SU-DHL-6 (cell line): ENCODE data around the gene IMPG1.
"Not testable (repeated sequence)": the region's sequence is repeated elsewhere in the genome, so short reads cannot be mapped to it uniquely, and the experiment has no call there.

Source experiments
- H2AFZ ChIP-seq: fragments of 200-600 bp; sonication (generic); 2 replicates; pipeline ENCODE4 v1.6.1; 2014; ENCODE audit warnings: low read depth, mild to moderate bottlenecking, moderate library complexity, mixed read lengths, antibody characterized with exemption, low read length; ENCODE audit not compliant: severe bottlenecking
- H3F3A ChIP-seq: fragments of 200-600 bp; shearing (Covaris generic); 2 replicates; pipeline ENCODE4 v1.6.0; 2016; ENCODE audit warnings: antibody characterized with exemption, mild to moderate bottlenecking; ENCODE audit not compliant: insufficient read depth
- H3K27ac ChIP-seq: fragments of 200-600 bp; sonication (generic); 2 replicates; pipeline ENCODE4 v1.5.1; 2016; ENCODE audit warnings: low read depth, mild to moderate bottlenecking, low read length, moderate library complexity, mixed read lengths
- H3K27me3 ChIP-seq: fragments of 200-600 bp; sonication (generic), shearing (Covaris generic); 2 replicates; pipeline ENCODE4 v1.6.0; 2014; ENCODE audit warnings: mild to moderate bottlenecking, low read length
- H3K36me3 ChIP-seq: fragments of 200-600 bp; sonication (generic); 2 replicates; pipeline ENCODE4 v1.6.1; 2014; ENCODE audit warnings: mild to moderate bottlenecking, low read length, mixed read lengths
- H3K4me2 ChIP-seq: fragments of 300-600, 200-600 bp; shearing (Covaris generic), sonication (generic); 2 replicates; pipeline ENCODE4 v1.6.0; 2014; ENCODE audit warnings: low read length, low read depth, mild to moderate bottlenecking; ENCODE audit not compliant: poor library complexity, severe bottlenecking
- H3K4me3 ChIP-seq: fragments of 200-600 bp; sonication (generic); 2 replicates; pipeline ENCODE4 v1.5.1; 2014; ENCODE audit warnings: antibody characterized with exemption, low read length, mild to moderate bottlenecking, mixed read lengths; ENCODE audit not compliant: insufficient read depth, poor library complexity, severe bottlenecking
- H3K79me2 ChIP-seq: fragments of 200-600 bp; sonication (generic); 2 replicates; pipeline ENCODE4 v1.6.1; 2014; ENCODE audit warnings: mild to moderate bottlenecking, low read length, moderate library complexity; ENCODE audit not compliant: insufficient read depth
- H3K9ac ChIP-seq: fragments of 200-600 bp; sonication (generic); 2 replicates; pipeline ENCODE4 v1.7.0; 2014; ENCODE audit warnings: mild to moderate bottlenecking, low read length
- H3K9me2 ChIP-seq: fragments of 200-600 bp; sonication (generic); replicated peaks from 2 replicates; pipeline ENCODE4 v1.6.1; 2014; ENCODE audit warnings: low read length; ENCODE audit not compliant: insufficient read depth
- H3K9me3 ChIP-seq: fragments of 200-600 bp; sonication (generic); 2 replicates; pipeline ENCODE4 v1.6.1; 2014; ENCODE audit warnings: low read length, mixed read lengths; ENCODE audit not compliant: insufficient read depth
- H4K20me1 ChIP-seq: fragments of 200-600 bp; sonication (generic); 2 replicates; pipeline ENCODE4 v1.6.1; 2014; ENCODE audit warnings: low read depth, mild to moderate bottlenecking, antibody characterized with exemption, low read length, moderate library complexity, mixed read lengths
- CTCF ChIP-seq: fragments of 200-600 bp; sonication (generic); IDR thresholded peaks from one replicate; pipeline ENCODE4 v1.5.1; 2017; ENCODE audit warnings: antibody characterized with exemption, mild to moderate bottlenecking, low read length, moderate library complexity; ENCODE audit not compliant: insufficient read depth, poor library complexity, severe bottlenecking
- EZH2phosphoT487 ChIP-seq: fragments of 200-600 bp; sonication (generic), shearing (Covaris generic); conservative IDR thresholded peaks from 2 replicates; pipeline ENCODE4 v1.6.1; 2018; ENCODE audit warnings: mild to moderate bottlenecking, antibody characterized with exemption, low read length, moderate library complexity, mixed read lengths

IMPG1 gene

GRCh38 chr6:75913040-75913439, 159.4 kb downstream of the IMPG1 start:
- H3K36me3 ChIP-seq, result no peaks in the 10 kb centered on the region
- no peak for TF ChIP-seq CTCF
- no peak for TF ChIP-seq EZH2phosphoT487
- H3K79me2 ChIP-seq, result no peaks in the 10 kb centered on the region
- H3F3A ChIP-seq, result no peaks in the 10 kb centered on the region
- H3K4me2 ChIP-seq, result no peak overlapping the region
- H3K9me3 ChIP-seq, result no peaks in the 10 kb centered on the region
- H2AFZ ChIP-seq, result no peak overlapping the region
- H3K4me3 ChIP-seq, result no peak overlapping the region
- H3K27me3 ChIP-seq, result no peaks in the 10 kb centered on the region
- no peak overlapping the region for H3K9ac ChIP-seq
- no peaks in the 10 kb centered on the region for H3K9me2 ChIP-seq
- H4K20me1 ChIP-seq, result no peaks in the 10 kb centered on the region
- H3K27ac ChIP-seq, result no peak overlapping the region

- H3K79me2 ChIP-seq, result no peaks in the 10 kb centered on the region
- H2AFZ ChIP-seq, result no peak overlapping the region
- no peaks in the 10 kb centered on the region for H3K9me3 ChIP-seq
- no peak overlapping the region for H3K27ac ChIP-seq
- no peaks in the 10 kb centered on the region for H3K27me3 ChIP-seq
- no peaks in the 10 kb centered on the region for H3F3A ChIP-seq
- no peak overlapping the region for H3K4me2 ChIP-seq
- no peak overlapping the region for H3K4me3 ChIP-seq
- no peaks in the 10 kb centered on the region for H3K36me3 ChIP-seq
- no peak overlapping the region for H3K9ac ChIP-seq
- H3K9me2 ChIP-seq, result no peaks in the 10 kb centered on the region
- TF ChIP-seq CTCF (no peak), EZH2phosphoT487 (no peak)
- H4K20me1 ChIP-seq, result no peaks in the 10 kb centered on the region
Observed at GRCh38 chr6:75907444-75907843, 165.0 kb downstream of the IMPG1 start.

GRCh38 chr6:75906871-75907270, 165.6 kb downstream of the IMPG1 start:
- Histone ChIP-seq H3K36me3 (no peaks in the 10 kb centered on the region), H3K27me3 (no peaks in the 10 kb centered on the region), H2AFZ (no peak overlapping the region), H3K9me3 (no peaks in the 10 kb centered on the region), H3K9ac (no peak overlapping the region), H3K4me2 (no peak overlapping the region), H3F3A (no peaks in the 10 kb centered on the region), H3K27ac (no peak overlapping the region), H3K4me3 (no peak overlapping the region), H3K79me2 (no peaks in the 10 kb centered on the region), H4K20me1 (no peaks in the 10 kb centered on the region), H3K9me2 (no peaks in the 10 kb centered on the region)
- TF ChIP-seq CTCF, result no peak
- no peak for TF ChIP-seq EZH2phosphoT487

- H3K27me3 ChIP-seq, H3K27ac ChIP-seq, H3K9me2 ChIP-seq, H4K20me1 ChIP-seq, H2AFZ ChIP-seq, H3K9ac ChIP-seq, H3K4me3 ChIP-seq, H3K36me3 ChIP-seq, H3K79me2 ChIP-seq, H3K4me2 ChIP-seq, H3F3A ChIP-seq, H3K9me3 ChIP-seq: not testable (repeated sequence)
Observed at GRCh38 chr6:75905129-75905528, 167.3 kb downstream of the IMPG1 start.

GRCh38 chr6:75900216-75900615, 172.2 kb downstream of the IMPG1 start:
- not testable (repeated sequence) for H3K27ac ChIP-seq, H3K4me3 ChIP-seq, H3K36me3 ChIP-seq, H3F3A ChIP-seq, H2AFZ ChIP-seq, H3K9ac ChIP-seq, H3K9me3 ChIP-seq, H4K20me1 ChIP-seq, H3K79me2 ChIP-seq, H3K27me3 ChIP-seq, H3K4me2 ChIP-seq, H3K9me2 ChIP-seq
